Muscle layer of colon (tissue), 2 donors: ENCODE measurements around the gene FAM170B.

Experiments
- H3K27ac ChIP-seq: one replicate; pipeline ENCODE4 v1.7.0; 2013; ENCODE audit warnings: low read depth, mild to moderate bottlenecking, low read length, moderate library complexity
- H3K27me3 ChIP-seq, 2 donors: one replicate each; pipeline ENCODE4 v1.7.0; 2013; ENCODE audit warnings: low read length in 2 of 2, mild to moderate bottlenecking in 2 of 2; ENCODE audit not compliant: insufficient read depth in 2 of 2, control insufficient read depth in 1 of 2
- H3K36me3 ChIP-seq: one replicate; pipeline ENCODE4 v1.7.0; 2013; ENCODE audit warnings: mild to moderate bottlenecking, low read length; ENCODE audit not compliant: insufficient read depth
- H3K4me1 ChIP-seq: one replicate; pipeline ENCODE4 v1.7.0; 2013; ENCODE audit warnings: mild to moderate bottlenecking, low read length; ENCODE audit not compliant: insufficient read depth
- H3K4me3 ChIP-seq, 2 donors: one replicate each; pipeline ENCODE4 v1.7.0; 2013; ENCODE audit warnings: low read length in 2 of 2, low read depth in 1 of 2, mild to moderate bottlenecking in 1 of 2, moderate library complexity in 1 of 2
- H3K9ac ChIP-seq: one replicate; pipeline ENCODE4 v1.7.0; 2013; ENCODE audit warnings: low read length
- H3K9me3 ChIP-seq: one replicate; pipeline ENCODE4 v1.7.0; 2013; ENCODE audit warnings: mild to moderate bottlenecking, low read length
- donor health status: abdominal sarcoma.
- donor health status: Adenocarcinoma of cecum.

FAM170B gene

DNA sequence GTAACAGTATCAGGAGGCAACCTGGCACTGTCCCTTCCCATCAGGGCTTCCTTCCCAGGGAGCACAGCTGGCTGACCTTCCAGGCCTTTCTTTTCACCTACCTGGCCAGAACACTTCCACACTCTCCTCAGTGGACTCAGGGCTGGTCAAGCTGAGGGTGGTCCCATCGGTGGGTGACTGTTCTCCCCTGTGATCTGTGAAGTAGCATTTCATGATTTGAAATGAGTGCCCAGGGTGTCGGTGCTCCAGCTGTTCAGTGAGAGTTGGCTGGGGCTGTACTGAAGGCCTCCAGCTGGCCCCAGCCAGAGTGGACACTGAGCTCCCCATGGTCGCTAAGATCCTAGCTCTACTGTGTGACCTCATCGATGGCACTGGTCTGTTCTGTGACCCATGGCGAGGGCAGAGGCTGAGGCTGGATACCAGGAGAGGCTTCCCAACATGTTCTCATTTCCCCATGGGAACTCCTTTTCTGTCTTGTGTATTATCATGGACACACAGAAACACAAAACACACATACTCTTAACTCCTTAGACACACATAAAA is at the start of gene FAM170B:
Gene FAM170B, minus strand, starts transcription at position 316 of the 543 bp plus-strand sequence. Its CDS starts 103 bp downstream, at position 213.
- no peaks in the 10 kb centered on the region for H3K4me1 ChIP-seq
- no peak within 1 kb of the TSS for H3K27ac ChIP-seq
- no peak within 1 kb of the TSS for H3K4me3 ChIP-seq
- no peak within 1 kb of the TSS for H3K9ac ChIP-seq
- no peaks in the 10 kb centered on the region for H3K9me3 ChIP-seq
- no peaks in the 10 kb centered on the region for H3K27me3 ChIP-seq
- no peaks in the 10 kb centered on the region for H3K36me3 ChIP-seq

DNA sequence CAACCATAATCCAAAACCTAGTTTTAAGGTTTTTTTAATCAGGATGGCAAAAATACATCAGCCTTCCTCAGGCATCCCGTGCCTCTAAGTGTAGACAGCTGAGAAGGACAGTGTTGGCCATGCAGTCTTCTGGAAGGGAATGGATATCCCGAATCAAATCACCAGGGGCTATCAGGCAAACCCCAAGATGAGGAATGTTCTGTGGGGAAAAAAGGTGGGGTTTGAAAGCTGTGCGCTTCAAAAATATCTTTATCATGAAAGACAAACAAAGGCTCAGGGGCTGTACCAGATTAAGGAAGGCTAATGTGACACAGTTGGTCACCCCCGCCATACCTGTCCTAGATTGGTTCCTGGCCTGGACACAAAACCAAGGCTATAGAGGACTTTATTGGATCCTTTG is 49.0 kb upstream of the FAM170B start:
- no peaks in the 10 kb centered on the region for H3K27me3 ChIP-seq
- H3K36me3 ChIP-seq = no peaks in the 10 kb centered on the region
- peaks cover 11% of the 10 kb centered on the region for H3K4me1 ChIP-seq
- H3K4me3 ChIP-seq = no peak overlapping the region
- H3K27ac ChIP-seq = no peak overlapping the region
- no peak overlapping the region for H3K9ac ChIP-seq
- no peaks in the 10 kb centered on the region for H3K9me3 ChIP-seq

DNA sequence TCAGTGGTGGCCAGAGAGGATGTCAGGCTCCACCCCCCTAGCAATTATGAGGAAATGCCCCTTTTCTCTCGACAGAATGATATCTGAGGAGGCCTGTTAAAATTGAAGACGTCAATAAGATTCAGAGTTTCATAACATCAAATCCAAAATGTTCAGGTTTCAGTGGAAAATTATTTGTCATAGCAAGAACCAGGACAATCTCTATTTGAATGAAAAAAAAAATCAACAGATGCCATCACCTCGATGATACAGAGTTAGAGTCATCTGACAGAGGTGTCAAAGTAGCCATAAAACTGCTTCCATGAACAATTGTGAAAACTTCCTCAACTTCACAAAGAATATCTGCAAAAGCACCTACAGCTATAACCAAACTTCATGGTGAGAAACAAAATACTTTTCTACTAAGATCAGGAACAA is 46.6 kb upstream of the FAM170B start:
- Histone ChIP-seq H3K4me1 (peaks cover 7% of the 10 kb centered on the region), H3K9ac (no peak overlapping the region), H3K9me3 (no peaks in the 10 kb centered on the region), H3K36me3 (no peaks in the 10 kb centered on the region), H3K4me3 (no peak overlapping the region), H3K27me3 (no peaks in the 10 kb centered on the region), H3K27ac (no peak overlapping the region)

DNA sequence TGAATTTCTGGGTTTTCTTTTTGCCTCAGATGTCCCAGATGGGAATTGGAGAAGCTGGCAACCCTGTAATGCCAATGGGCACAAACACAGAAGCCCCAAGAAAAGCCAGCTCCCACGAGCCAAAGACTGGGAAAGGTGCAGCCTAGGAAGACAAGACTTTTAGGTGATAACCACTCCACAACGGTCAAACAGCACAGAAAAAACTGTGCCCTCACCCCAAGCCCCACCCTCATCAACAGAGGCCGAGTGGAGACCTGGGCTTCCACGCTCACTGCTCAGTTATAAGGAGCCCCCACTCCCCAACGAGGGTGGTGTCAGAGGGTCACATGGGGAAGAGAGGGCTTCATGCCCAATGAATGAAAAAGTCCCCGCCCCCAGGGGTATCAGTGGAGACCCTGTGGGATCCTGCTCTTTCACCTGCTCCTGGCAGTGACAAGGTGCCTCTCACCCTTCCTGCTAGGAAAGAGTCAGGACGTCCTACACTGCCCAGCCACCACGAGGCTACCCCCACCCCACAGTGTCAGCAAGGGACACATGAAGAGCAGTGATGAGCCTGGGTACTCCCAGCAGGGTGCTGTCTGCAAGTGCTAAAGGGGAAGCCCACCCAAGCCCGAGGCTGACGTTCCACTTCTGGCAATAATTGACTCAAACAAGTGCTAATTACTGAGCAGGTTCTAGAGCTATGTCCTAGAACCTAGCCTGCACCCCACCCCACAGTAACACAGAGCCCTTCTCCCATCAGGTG is 46.0 kb upstream of the FAM170B start:
- no peak overlapping the region for H3K27ac ChIP-seq
- no peak overlapping the region for H3K9ac ChIP-seq
- no peaks in the 10 kb centered on the region for H3K36me3 ChIP-seq
- H3K9me3 ChIP-seq = no peaks in the 10 kb centered on the region
- peaks cover 7% of the 10 kb centered on the region for H3K4me1 ChIP-seq
- no peak overlapping the region for H3K4me3 ChIP-seq
- no peaks in the 10 kb centered on the region for H3K27me3 ChIP-seq

DNA sequence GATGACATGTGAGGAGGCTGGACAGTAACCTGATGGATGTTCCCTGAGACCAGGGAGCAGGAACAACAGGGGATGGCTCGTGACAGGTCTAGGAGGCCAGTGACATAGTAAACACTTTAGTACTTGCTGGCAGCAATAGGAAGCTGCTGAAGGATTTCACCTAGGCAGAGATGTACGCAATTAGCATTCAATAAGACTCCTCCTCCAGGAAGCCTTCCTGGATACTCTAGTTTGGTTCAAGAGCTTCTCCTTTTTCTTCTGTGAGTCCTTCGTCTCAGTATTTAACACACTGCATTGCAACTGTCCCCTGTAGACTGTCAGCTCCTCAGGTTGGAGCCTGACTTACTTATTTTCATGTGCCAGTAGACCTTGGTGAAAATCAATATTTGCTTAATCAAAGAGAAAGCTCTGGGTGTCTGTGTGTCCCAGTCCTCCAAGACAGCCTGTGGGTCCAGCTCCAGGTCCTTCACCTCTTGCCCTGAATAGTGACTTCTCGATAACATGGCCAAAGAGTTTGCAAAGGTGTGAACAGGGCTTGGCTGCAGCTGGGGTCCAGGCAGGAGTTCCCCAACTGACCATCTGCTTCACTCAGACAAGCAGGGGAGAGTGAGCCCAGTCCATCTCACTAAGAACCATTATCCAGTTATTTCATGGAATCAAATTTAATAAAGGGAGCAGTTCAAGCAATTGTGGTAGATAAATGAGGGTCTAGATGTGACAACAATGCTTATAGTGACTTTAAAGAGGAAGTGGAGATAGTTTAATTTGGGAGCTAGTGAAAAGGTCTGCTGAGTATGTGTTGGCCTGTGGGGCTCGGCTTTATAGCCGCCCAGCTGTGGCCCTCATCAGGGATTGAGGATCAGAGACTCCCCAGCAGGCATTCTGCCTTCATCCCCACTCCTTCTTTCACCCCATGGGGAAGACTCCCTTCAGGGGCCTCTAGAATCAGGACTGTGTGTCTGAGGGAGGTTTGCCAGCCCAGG is 45.0 kb upstream of the FAM170B start:
- peaks cover 7% of the 10 kb centered on the region for H3K4me1 ChIP-seq

DNA sequence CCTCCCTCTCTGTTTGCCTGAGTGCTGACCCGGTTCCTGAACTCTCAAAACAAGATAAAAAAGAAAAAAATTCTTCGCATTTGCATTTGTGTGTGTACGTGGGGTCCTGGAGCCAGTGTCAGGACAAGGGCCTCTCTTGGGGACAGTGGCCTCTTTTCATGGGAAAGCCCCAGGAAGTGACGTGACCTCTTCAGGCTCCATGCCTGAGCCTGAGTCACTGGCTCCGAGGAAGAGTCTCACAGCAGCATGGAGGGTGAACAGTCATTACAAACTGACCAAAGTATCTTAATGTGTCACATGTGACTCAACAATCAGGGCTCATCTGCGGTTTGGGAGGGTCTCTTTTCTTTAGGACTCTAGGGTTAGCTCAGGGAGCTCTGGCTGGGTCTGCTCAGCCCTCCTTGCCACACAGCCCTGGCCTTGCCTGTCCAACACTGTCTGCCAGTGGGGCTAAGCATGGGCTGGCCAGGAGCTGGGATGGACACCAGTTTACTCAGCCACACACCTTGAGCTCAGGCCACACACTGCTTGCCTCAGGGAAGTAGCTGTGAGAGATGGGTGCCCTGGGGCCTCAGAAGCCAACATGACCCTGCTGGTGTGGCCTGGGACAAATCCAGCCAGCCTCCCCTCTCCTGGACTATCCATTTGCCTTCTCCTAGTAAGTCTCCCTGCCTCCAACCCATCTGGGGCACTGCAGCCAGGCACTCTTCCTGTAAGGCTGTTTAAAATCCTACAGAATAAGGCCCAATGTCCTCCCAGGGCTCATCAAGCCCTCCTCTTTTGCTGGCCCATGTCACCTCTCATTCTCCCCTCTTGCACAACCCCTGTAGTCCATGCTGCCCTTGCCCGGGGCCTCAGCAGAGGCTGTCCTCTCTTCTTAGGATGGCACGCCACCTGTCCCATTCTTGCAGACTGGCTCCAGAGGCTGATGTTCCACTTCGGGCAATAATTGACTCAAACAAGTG is 43.9 kb upstream of the FAM170B start:
- Histone ChIP-seq H3K9me3 (no peaks in the 10 kb centered on the region), H3K27me3 (no peaks in the 10 kb centered on the region), H3K9ac (no peak overlapping the region), H3K36me3 (no peaks in the 10 kb centered on the region), H3K4me3 (no peak overlapping the region), H3K27ac (no peak overlapping the region), H3K4me1 (peaks cover 7% of the 10 kb centered on the region)

More for the DNA sequence above, 45.0 kb upstream of the FAM170B start:
- Histone ChIP-seq H3K27ac (no peak overlapping the region), H3K9me3 (no peaks in the 10 kb centered on the region), H3K36me3 (no peaks in the 10 kb centered on the region), H3K9ac (no peak overlapping the region), H3K27me3 (no peaks in the 10 kb centered on the region), H3K4me3 (no peak overlapping the region)

DNA sequence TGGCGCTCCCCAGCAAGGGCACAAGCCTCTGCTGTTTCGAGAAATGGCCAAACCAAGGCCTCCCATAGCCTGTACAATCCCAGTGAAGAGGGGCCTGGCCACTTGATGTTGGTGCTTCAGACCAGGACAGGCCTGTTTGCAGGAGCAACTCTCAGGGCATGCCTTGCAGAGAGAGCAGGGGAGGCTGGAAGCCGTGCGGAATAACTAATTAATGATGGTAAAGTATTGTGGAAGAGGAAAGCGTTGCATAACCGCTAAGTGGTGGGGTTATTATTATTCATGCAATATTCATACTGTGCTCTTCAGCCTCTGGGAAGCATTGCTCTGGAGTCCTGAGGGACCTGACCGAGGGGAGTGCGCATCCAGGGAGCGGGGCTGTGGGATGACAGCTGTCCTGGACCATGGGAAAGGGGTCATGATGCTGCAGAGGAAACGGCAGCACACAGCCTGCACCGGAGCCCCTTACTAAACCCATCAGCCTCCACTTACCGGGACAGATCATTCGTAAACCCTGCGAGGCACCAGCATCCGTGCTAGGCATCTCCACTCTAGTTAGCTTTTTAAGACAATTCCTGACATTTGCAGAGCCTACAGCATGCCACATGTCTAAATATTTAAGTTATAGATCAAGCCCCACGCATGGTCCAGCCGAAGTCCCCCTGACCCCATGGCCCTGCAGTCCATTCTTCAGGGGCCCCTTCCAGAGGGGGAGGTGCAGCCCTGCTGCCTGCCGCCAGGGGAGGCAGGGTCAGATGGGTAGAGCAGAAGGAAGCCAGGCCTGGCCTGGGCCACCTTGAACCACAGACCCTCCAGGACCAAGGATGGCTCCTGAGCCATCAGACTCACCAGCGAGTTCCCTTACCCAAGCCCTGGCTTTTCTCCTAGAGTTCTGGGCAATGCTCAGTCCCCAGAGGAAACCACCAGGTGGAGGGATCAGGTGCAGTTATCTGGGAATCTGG is 42.8 kb upstream of the FAM170B start:
- H3K27me3 ChIP-seq = no peaks in the 10 kb centered on the region
- no peak overlapping the region for H3K9ac ChIP-seq
- H3K27ac ChIP-seq = no peak overlapping the region
- no peaks in the 10 kb centered on the region for H3K36me3 ChIP-seq
- H3K4me3 ChIP-seq = no peak overlapping the region
- no peaks in the 10 kb centered on the region for H3K9me3 ChIP-seq
- peaks cover 7% of the 10 kb centered on the region for H3K4me1 ChIP-seq

DNA sequence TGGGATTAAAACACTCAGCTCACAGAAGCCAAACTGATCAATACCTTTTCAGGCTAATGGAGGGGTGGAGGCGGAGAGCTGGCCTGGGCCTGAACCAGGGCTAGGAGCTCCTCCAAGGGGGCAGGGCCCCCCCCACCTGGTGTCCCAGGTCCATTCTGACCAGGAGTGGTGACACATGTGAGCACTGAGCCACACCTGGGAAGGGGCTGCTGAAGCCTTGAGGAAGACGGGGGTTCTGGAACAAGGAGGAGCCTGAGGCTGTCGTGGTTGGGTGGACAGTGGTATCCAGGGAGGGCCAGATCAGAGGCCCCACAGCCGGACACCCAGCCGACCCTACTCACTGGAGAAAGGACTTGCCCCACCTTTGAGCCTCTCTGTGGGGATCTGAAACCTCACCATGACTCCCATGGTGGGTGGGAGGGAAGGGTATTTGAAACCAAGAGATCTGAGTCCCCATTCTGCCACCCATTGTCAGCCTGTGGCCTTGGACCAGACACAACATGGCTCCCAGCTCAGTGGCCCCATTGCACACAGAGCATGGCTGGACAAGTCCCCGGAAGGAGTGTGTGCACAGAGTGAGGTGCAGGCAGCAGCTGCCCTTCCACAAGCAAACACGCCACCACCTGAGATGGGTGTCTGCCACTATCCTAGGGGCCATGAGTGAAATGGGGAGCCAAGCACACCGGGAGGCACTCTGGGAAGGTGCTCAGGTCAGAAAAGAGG is 41.9 kb upstream of the FAM170B start:
- Histone ChIP-seq H3K36me3 (no peaks in the 10 kb centered on the region), H3K9ac (no peak overlapping the region)

DNA sequence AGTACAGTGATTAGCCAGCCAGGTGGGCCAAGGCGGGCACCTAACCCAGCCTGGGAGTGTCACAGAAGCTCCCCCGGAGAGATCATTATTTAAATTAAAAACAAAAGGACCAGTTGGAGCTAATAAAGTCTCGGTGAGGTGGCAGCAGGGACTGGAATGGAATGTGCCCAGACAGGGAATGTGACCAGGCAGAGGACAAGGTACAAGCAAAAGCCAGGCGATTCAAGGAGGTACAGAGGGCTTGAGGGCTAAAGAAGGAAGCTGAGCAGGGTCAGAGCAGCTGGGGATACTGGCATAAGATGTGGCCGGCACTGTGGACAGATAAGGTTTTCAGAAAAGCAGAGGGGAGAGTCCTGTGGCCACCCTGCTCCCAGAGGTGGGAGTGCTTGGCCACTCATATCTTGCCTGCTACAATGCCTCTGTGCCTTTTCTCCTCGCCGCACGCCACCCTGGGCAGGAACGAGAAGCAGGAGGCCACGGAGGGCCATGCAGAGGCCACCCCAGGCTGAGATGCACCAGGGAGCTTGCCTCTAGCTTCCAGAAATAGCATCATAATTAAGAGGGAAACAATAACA is 41.2 kb upstream of the FAM170B start:
- H3K27me3 ChIP-seq = no peaks in the 10 kb centered on the region
- H3K4me1 ChIP-seq = peaks cover 7% of the 10 kb centered on the region
- no peak overlapping the region for H3K4me3 ChIP-seq

More for the DNA sequence above, 41.9 kb upstream of the FAM170B start:
- H3K9me3 ChIP-seq = no peaks in the 10 kb centered on the region
- no peak overlapping the region for H3K4me3 ChIP-seq
- H3K4me1 ChIP-seq = peaks cover 7% of the 10 kb centered on the region
- H3K27me3 ChIP-seq = no peaks in the 10 kb centered on the region
- H3K27ac ChIP-seq = no peak overlapping the region

More for the DNA sequence above, 41.2 kb upstream of the FAM170B start:
- Histone ChIP-seq H3K9ac (no peak overlapping the region), H3K27ac (no peak overlapping the region), H3K9me3 (no peaks in the 10 kb centered on the region), H3K36me3 (no peaks in the 10 kb centered on the region)
